Mesenchymal stem cell (in vitro differentiated cells and primary cell): ENCODE measurements around the gene MEGF9.
"Not testable (repeated sequence)": the region's sequence is repeated elsewhere in the genome, so short reads cannot be mapped to it uniquely, and the experiment has no call there.

Experiments used
- DNase-seq: peaks from one replicate; pipeline ENCODE4 v3.0.0-alpha.2; 2013
- H2AFZ ChIP-seq: one replicate; pipeline ENCODE4 v1.6.1; 2013; ENCODE audit warnings: low read depth, mild to moderate bottlenecking, control low read depth, inconsistent platforms, low read length, moderate library complexity
- H2AK5ac ChIP-seq: 2 replicates; pipeline ENCODE4 v1.6.1; 2013; ENCODE audit warnings: low read length, moderate library complexity, mild to moderate bottlenecking, inconsistent platforms; ENCODE audit not compliant: severe bottlenecking
- H2BK120ac ChIP-seq: one replicate; pipeline ENCODE4 v1.6.1; 2013; ENCODE audit warnings: low read depth, mild to moderate bottlenecking, inconsistent platforms, low read length, moderate library complexity
- H2BK12ac ChIP-seq, 2 experiments: one replicate each; pipeline ENCODE4 v1.6.1; 2013; ENCODE audit warnings: inconsistent platforms in 2 of 2, low read length in 2 of 2, mild to moderate bottlenecking in 2 of 2, moderate library complexity in 2 of 2, control low read depth in 1 of 2
- H2BK15ac ChIP-seq: one replicate; pipeline ENCODE4 v1.6.1; 2013; ENCODE audit warnings: mild to moderate bottlenecking, low read depth, inconsistent platforms; ENCODE audit not compliant: poor library complexity, severe bottlenecking
- H2BK5ac ChIP-seq: 2 replicates; pipeline ENCODE4 v1.6.1; 2013; ENCODE audit warnings: low read depth, mild to moderate bottlenecking, low read length, control low read depth, inconsistent platforms; ENCODE audit not compliant: poor library complexity, severe bottlenecking
- H3K14ac ChIP-seq, 2 experiments: one replicate each; pipeline ENCODE4 v1.6.1; 2013; ENCODE audit warnings: inconsistent platforms in 2 of 2, low read length in 2 of 2, control low read depth in 1 of 2, mild to moderate bottlenecking in 1 of 2, moderate library complexity in 1 of 2
- H3K18ac ChIP-seq, 2 experiments: one replicate each; pipeline ENCODE4 v1.6.1; 2013; ENCODE audit warnings: inconsistent platforms in 2 of 2, low read length in 2 of 2, control low read depth in 1 of 2, low read depth in 1 of 2, mild to moderate bottlenecking in 1 of 2
- H3K23ac ChIP-seq, 2 experiments: one replicate each; pipeline ENCODE4 v1.6.1; 2013; ENCODE audit warnings: inconsistent platforms in 2 of 2, low read length in 2 of 2, mild to moderate bottlenecking in 2 of 2, moderate library complexity in 2 of 2, control low read depth in 1 of 2
- H3K27ac ChIP-seq: 2 replicates; pipeline ENCODE4 v1.5.1; 2013; ENCODE audit warnings: mild to moderate bottlenecking, moderate library complexity, low read length, control low read depth, inconsistent platforms; ENCODE audit not compliant: poor library complexity, severe bottlenecking
- H3K27me3 ChIP-seq, 2 experiments: 2 replicates each; pipeline versions ENCODE4 v1.6.1 to v1.7.0; 2013; ENCODE audit warnings: low read length in 2 of 2, mild to moderate bottlenecking in 2 of 2, moderate library complexity in 2 of 2, control low read depth in 1 of 2, inconsistent platforms in 1 of 2; ENCODE audit not compliant: control insufficient read depth in 1 of 2, insufficient read depth in 1 of 2
- H3K36me3 ChIP-seq, 2 experiments: 2 replicates each; pipeline versions ENCODE4 v1.6.1 to v1.7.0; 2013; ENCODE audit warnings: low read length in 2 of 2, control low read depth in 1 of 2, inconsistent platforms in 1 of 2, low read depth in 1 of 2, mild to moderate bottlenecking in 1 of 2; ENCODE audit not compliant: insufficient read depth in 2 of 2, control insufficient read depth in 1 of 2
- H3K4ac ChIP-seq, 2 experiments: one replicate each; pipeline ENCODE4 v1.6.1; 2013; ENCODE audit warnings: inconsistent platforms in 2 of 2, low read length in 2 of 2, mild to moderate bottlenecking in 2 of 2, moderate library complexity in 2 of 2, control low read depth in 1 of 2, low read depth in 1 of 2
- H3K4me1 ChIP-seq: 2 replicates; pipeline ENCODE4 v1.6.1; 2013; ENCODE audit warnings: low read depth, low read length, control low read depth; ENCODE audit not compliant: control insufficient read depth, insufficient read depth
- H3K4me2 ChIP-seq: 2 replicates; pipeline ENCODE4 v1.6.1; 2013; ENCODE audit warnings: low read length, mild to moderate bottlenecking, inconsistent platforms; ENCODE audit not compliant: poor library complexity, severe bottlenecking
- H3K4me3 ChIP-seq, 2 experiments: 2 replicates each; pipeline versions ENCODE4 v1.5.1 to v1.7.0; 2013; ENCODE audit warnings: low read length in 2 of 2, mild to moderate bottlenecking in 2 of 2, control low read depth in 1 of 2, low read depth in 1 of 2; ENCODE audit not compliant: insufficient read depth in 1 of 2
- H3K79me1 ChIP-seq: replicated peaks from 2 replicates; pipeline ENCODE4 v1.6.1; 2013; ENCODE audit warnings: mild to moderate bottlenecking, control low read depth, low read length, inconsistent platforms; ENCODE audit not compliant: poor library complexity, severe bottlenecking
- H3K9ac ChIP-seq: 2 replicates; pipeline ENCODE4 v1.7.0; 2013; ENCODE audit warnings: mild to moderate bottlenecking, low read length, moderate library complexity
- H3K9me3 ChIP-seq: 2 replicates; pipeline ENCODE4 v1.7.0; 2013; ENCODE audit warnings: mild to moderate bottlenecking, low read length; ENCODE audit not compliant: control insufficient read depth
- H4K8ac ChIP-seq: one replicate; pipeline ENCODE4 v1.6.1; 2013; ENCODE audit warnings: inconsistent platforms, mild to moderate bottlenecking, low read length, moderate library complexity
- H4K91ac ChIP-seq: one replicate; pipeline ENCODE4 v1.6.1; 2013; ENCODE audit warnings: mild to moderate bottlenecking, low read length, inconsistent platforms
- WGBS: methylation state at CpG from one replicate; pipeline ENCODE4 v1.1.7; 2013; ENCODE audit warnings: mixed read lengths; 5-methylcytosine and 5-hydroxymethylcytosine counted together

MEGF9 gene

GRCh38 chr9:120642129-120642770 is 72.0 kb downstream of the MEGF9 start:
- no peak overlapping the region for H2BK15ac ChIP-seq
- H3K23ac ChIP-seq, result no peak overlapping the region
- no peak overlapping the region for H3K18ac ChIP-seq
- H2BK12ac ChIP-seq, result no peak overlapping the region
- H3K14ac ChIP-seq, result no peak overlapping the region
- H3K4me1 ChIP-seq, result no peaks in the 10 kb centered on the region
- H2AK5ac ChIP-seq, result no peak overlapping the region
- H3K4me2 ChIP-seq, result no peak overlapping the region
- no peak overlapping the region for H2AFZ ChIP-seq
- H3K9ac ChIP-seq, result no peak overlapping the region
- H3K4me3 ChIP-seq, result no peak overlapping the region
- H3K79me1 ChIP-seq, result peaks cover 16% of the 10 kb centered on the region
- DNase-seq, result peak; percentile 18
- no peak overlapping the region for H3K4ac ChIP-seq
- H3K36me3 ChIP-seq, result peaks cover 3% of the 10 kb centered on the region in 2 experiments
- H4K91ac ChIP-seq, result no peak overlapping the region
- H3K27ac ChIP-seq, result no peak overlapping the region
- 99% methylated on average over 2 of the region's 3 CpGs for WGBS
- no peak overlapping the region for H2BK5ac ChIP-seq
- H3K27me3 ChIP-seq, result no peaks in the 10 kb centered on the region
- H2BK120ac ChIP-seq, result no peak overlapping the region
- peaks cover 2% of the 10 kb centered on the region for H3K9me3 ChIP-seq
- H4K8ac ChIP-seq, result no peak overlapping the region

GRCh38 chr9:120640874-120641273 is 73.4 kb downstream of the MEGF9 start:
- not testable (repeated sequence) for H3K23ac ChIP-seq, H4K8ac ChIP-seq, H3K14ac ChIP-seq, H3K4me1 ChIP-seq, H3K4me2 ChIP-seq, H3K9ac ChIP-seq, H2BK12ac ChIP-seq, H3K9me3 ChIP-seq, H4K91ac ChIP-seq, H2BK120ac ChIP-seq, H2BK5ac ChIP-seq, DNase-seq, H2BK15ac ChIP-seq, H3K27ac ChIP-seq, H2AFZ ChIP-seq, H3K36me3 ChIP-seq, H2AK5ac ChIP-seq, H3K18ac ChIP-seq, H3K4ac ChIP-seq, H3K27me3 ChIP-seq, H3K4me3 ChIP-seq
- WGBS, result 100% methylated on average over 1 of the region's 1 CpG
- peaks cover 19% of the 10 kb centered on the region for H3K79me1 ChIP-seq

- no peak overlapping the region for H3K27ac ChIP-seq
- H3K4me2 ChIP-seq, result no peak overlapping the region
- no peak for DNase-seq
- H3K4me1 ChIP-seq, result no peaks in the 10 kb centered on the region
- no peak overlapping the region for H4K8ac ChIP-seq
- H3K9me3 ChIP-seq, result peaks cover 2% of the 10 kb centered on the region
- no peak overlapping the region for H3K4me3 ChIP-seq
- no peak overlapping the region for H3K4ac ChIP-seq
- peaks cover 21% of the 10 kb centered on the region for H3K79me1 ChIP-seq
- no peak overlapping the region for H2BK120ac ChIP-seq
- H4K91ac ChIP-seq, result no peak overlapping the region
- H3K14ac ChIP-seq, result no peak overlapping the region
- H3K23ac ChIP-seq, result no peak overlapping the region
- WGBS, result no CpG with 5 or more reads among the region's 2 CpGs
- no peak overlapping the region for H2AK5ac ChIP-seq
- H3K36me3 ChIP-seq, result peaks cover 3 to 8% of the 10 kb centered on the region in 2 experiments
- H3K27me3 ChIP-seq, result no peaks in the 10 kb centered on the region
- H2AFZ ChIP-seq, result no peak overlapping the region
- no peak overlapping the region for H2BK15ac ChIP-seq
- no peak overlapping the region for H3K18ac ChIP-seq
- no peak overlapping the region for H2BK12ac ChIP-seq
- H3K9ac ChIP-seq, result no peak overlapping the region
- no peak overlapping the region for H2BK5ac ChIP-seq
These were observed 73.9 kb downstream of the MEGF9 start for GRCh38 chr9:120640380-120640779.

- Histone ChIP-seq H3K4ac (no peak overlapping the region), H3K27me3 (no peaks in the 10 kb centered on the region), H2BK120ac (no peak overlapping the region), H3K36me3 (peaks cover 0 to 5% of the 10 kb centered on the region in 2 experiments), H4K8ac (no peak overlapping the region), H3K9me3 (peaks cover 16% of the 10 kb centered on the region), H3K79me1 (peaks cover 17% of the 10 kb centered on the region), H3K4me1 (no peaks in the 10 kb centered on the region), H3K4me2 (no peak overlapping the region), H3K4me3 (no peak overlapping the region), H2AFZ (no peak overlapping the region), H2BK12ac (no peak overlapping the region), H3K23ac (no peak overlapping the region), H3K18ac (no peak overlapping the region), H2BK15ac (no peak overlapping the region), H4K91ac (no peak overlapping the region), H2AK5ac (no peak overlapping the region), H3K9ac (no peak overlapping the region), H3K14ac (no peak overlapping the region), H2BK5ac (no peak overlapping the region), H3K27ac (no peak overlapping the region)
- 93% methylated on average over 3 of the region's 5 CpGs for WGBS
- DNase-seq, result no peak
These were observed 76.4 kb downstream of the MEGF9 start for GRCh38 chr9:120637919-120638318.
